Erythroblast (primary cell): ENCODE measurements around the gene CITED2.

ENCODE experiments used
- GATA1 ChIP-seq: IDR thresholded peaks from 2 replicates; pipeline ENCODE4 v1.6.1; 2011; ENCODE audit warnings: low read depth, mild to moderate bottlenecking, control low read depth, low read length, moderate library complexity
- POLR2A ChIP-seq: IDR thresholded peaks from 2 replicates; pipeline ENCODE4 v1.6.1; 2011; ENCODE audit warnings: mild to moderate bottlenecking, low read length

- TF ChIP-seq POLR2A (no peak), GATA1 (no peak)
Measured at GRCh38 chr6:139329224-139329623, 45.2 kb downstream of the CITED2 start.
